ENCODE data around the gene MRPL11. TPM values are rescaled to one million over a fixed set of nuclear protein-coding genes. Genes with fewer than 3 reads are reported as not detected.

MRPL11 gene
- total and polyA plus RNA-seq, 2 donors (not counting 1 experiment from before 2014, with no cell fraction given), result 25.5 to 26.7 TPM

GRCh38 chr11:66454828-66455227, 16.2 kb upstream of the MRPL11 start:
- H3K9me3 Mint-ChIP-seq (ENCODE audit: insufficient read depth), result no peaks in the 10 kb centered on the region
- H3K27me3 Mint-ChIP-seq, result peaks cover 8% of the 10 kb centered on the region
- Histone ChIP-seq H3K36me3 (replicated peaks in 1 of 2; ENCODE audit: control extremely low read depth in 1 of 2, control insufficient read depth in 1 of 2, extremely low read depth in 1 of 2, insufficient read depth in 2 of 2, low read length in 1 of 2) (no peaks in the 10 kb centered on the region), H3K9me3 (ENCODE audit: control extremely low read depth in 1 of 3, control insufficient read depth in 2 of 3, insufficient read depth in 1 of 3, low read length in 2 of 3) (no peaks in the 10 kb centered on the region), H3K4me3 (ENCODE audit: control extremely low read depth in 1 of 5, extremely low read depth in 1 of 5, insufficient read depth in 1 of 5, low read depth in 2 of 5, low read length in 4 of 5) (no peak overlapping the region), H3K4me1 (ENCODE audit: control insufficient read depth in 2 of 2, insufficient read depth in 2 of 2, low read length in 2 of 2) (peaks cover 38 to 41% of the 10 kb centered on the region in 2 donors), H3K27me3 (replicated peaks in 1 of 4; ENCODE audit: control extremely low read depth in 1 of 4, control insufficient read depth in 3 of 4, insufficient read depth in 4 of 4, low read length in 3 of 4) (no peaks in the 10 kb centered on the region), H3K4me2 (replicated peaks; ENCODE audit: low read depth, low read length, poor library complexity, severe bottlenecking) (no peak overlapping the region), H3K79me2 (ENCODE audit: control insufficient read depth, insufficient read depth, low read length) (no peaks in the 10 kb centered on the region), H3K27ac (ENCODE audit: low read length in 2 of 2) (no peak overlapping the region), H3K9ac (ENCODE audit: low read length) (no peak overlapping the region), H4K20me1 (ENCODE audit: control insufficient read depth, insufficient read depth, low read length, poor library complexity, severe bottlenecking) (no peaks in the 10 kb centered on the region), H2AFZ (ENCODE audit: insufficient read depth, low read depth, low read length, poor library complexity, severe bottlenecking) (no peak overlapping the region)
- DNase-seq, result no peak
- no peak for ATAC-seq (ENCODE audit: low read depth)
- WGBS (ENCODE audit: insufficient coverage), result 67% methylated on average over 3 of the region's 3 CpGs
- intact Hi-C loops (cut with micrococcal nuclease), result no loop called here
- no peak for TF ChIP-seq EZH2 (IDR thresholded peaks at IDR 0.05; ENCODE audit: borderline replicate concordance, insufficient read depth, low read depth, low read length, poor library complexity, severe bottlenecking)
- TF ChIP-seq CTCF (IDR thresholded peaks at IDR 0.05), result no peak
- H3K4me1 Mint-ChIP-seq, result peaks cover 33% of the 10 kb centered on the region
- POLR2A ChIA-PET, result interaction anchor here (0.6 kb wide), 1 partner anchor 1660 kb away, joined by 6 read pairs; no protein-coding TSS in a partner anchor
- CTCF ChIA-PET, result no interaction called here
- H3K27ac Mint-ChIP-seq, result no peak overlapping the region
- H3K4me3 Mint-ChIP-seq, result no peak overlapping the region

- WGBS (ENCODE audit: insufficient coverage), result 73% methylated on average over 3 of the region's 6 CpGs
- POLR2A ChIA-PET, result no interaction called here
- Mint-ChIP-seq H3K9me3 (ENCODE audit: insufficient read depth) (no peaks in the 10 kb centered on the region), H3K27me3 (peaks cover 8% of the 10 kb centered on the region), H3K4me1 (peaks cover 27% of the 10 kb centered on the region), H3K27ac (no peak overlapping the region), H3K4me3 (no peak overlapping the region)
- Histone ChIP-seq H3K79me2 (ENCODE audit: control insufficient read depth, insufficient read depth, low read length) (no peaks in the 10 kb centered on the region), H3K4me3 (ENCODE audit: control extremely low read depth in 1 of 5, extremely low read depth in 1 of 5, insufficient read depth in 1 of 5, low read depth in 2 of 5, low read length in 4 of 5) (no peak overlapping the region), H3K9me3 (ENCODE audit: control extremely low read depth in 1 of 3, control insufficient read depth in 2 of 3, insufficient read depth in 1 of 3, low read length in 2 of 3) (no peaks in the 10 kb centered on the region), H3K9ac (ENCODE audit: low read length) (no peak overlapping the region), H3K4me1 (ENCODE audit: control insufficient read depth in 2 of 2, insufficient read depth in 2 of 2, low read length in 2 of 2) (peaks cover 32 to 35% of the 10 kb centered on the region in 2 donors), H3K36me3 (replicated peaks in 1 of 2; ENCODE audit: control extremely low read depth in 1 of 2, control insufficient read depth in 1 of 2, extremely low read depth in 1 of 2, insufficient read depth in 2 of 2, low read length in 1 of 2) (no peaks in the 10 kb centered on the region), H3K27ac (ENCODE audit: low read length in 2 of 2) (no peak overlapping the region), H3K4me2 (replicated peaks; ENCODE audit: low read depth, low read length, poor library complexity, severe bottlenecking) (no peak overlapping the region), H4K20me1 (ENCODE audit: control insufficient read depth, insufficient read depth, low read length, poor library complexity, severe bottlenecking) (no peaks in the 10 kb centered on the region), H3K27me3 (replicated peaks in 1 of 4; ENCODE audit: control extremely low read depth in 1 of 4, control insufficient read depth in 3 of 4, insufficient read depth in 4 of 4, low read length in 3 of 4) (no peaks in the 10 kb centered on the region), H2AFZ (ENCODE audit: insufficient read depth, low read depth, low read length, poor library complexity, severe bottlenecking) (no peak overlapping the region)
- CTCF ChIA-PET, result no interaction called here
- DNase-seq, result no peak
- no peak for ATAC-seq (ENCODE audit: low read depth)
- TF ChIP-seq EZH2 (IDR thresholded peaks at IDR 0.05; ENCODE audit: borderline replicate concordance, insufficient read depth, low read depth, low read length, poor library complexity, severe bottlenecking) (no peak), CTCF (IDR thresholded peaks at IDR 0.05) (no peak)
- intact Hi-C loops (cut with micrococcal nuclease), result no loop called here
Observed at GRCh38 chr11:66454247-66454646, 15.6 kb upstream of the MRPL11 start.
